Spleen (tissue), 11 donors: Measurements from ENCODE around the gene PRTG. TPM values are rescaled to one million over a fixed set of nuclear protein-coding genes. Genes with fewer than 3 reads are reported as not detected.
A peak's percentile ranks its signal among the peaks of the same experiment; 100 is the strongest.
"Not testable (repeated sequence)": the region's sequence is repeated elsewhere in the genome, so short reads cannot be mapped to it uniquely, and the experiment has no call there.

ENCODE experiments used
- DNase-seq: peaks from one replicate; pipeline ENCODE4 v3.0.0-alpha.2; 2020
- H3K27ac ChIP-seq, 8 donors: fragments of 200-600 bp; sonication (generic) in 7 of 8; 1 replicate in 4 of 8; 2 replicates in 4 of 8; pipeline versions ENCODE4 v1.5.0 to v1.8.0; 2016 to 2021; ENCODE audit warnings: inconsistent platforms in 4 of 8, mild to moderate bottlenecking in 4 of 8, moderate library complexity in 1 of 8
- H3K27me3 ChIP-seq, 7 donors: fragments of 200-600 bp; sonication (generic) in 6 of 7; replicated peaks in 1 of 7; 1 replicate in 4 of 7; 2 replicates in 3 of 7; pipeline versions ENCODE4 v1.5.0 to v1.8.0; 2016 to 2021; ENCODE audit warnings: inconsistent platforms in 3 of 7, mild to moderate bottlenecking in 1 of 7
- H3K36me3 ChIP-seq, 6 donors: fragments of 200-600 bp; sonication (generic) in 5 of 6; 1 replicate in 4 of 6; 2 replicates in 2 of 6; pipeline versions ENCODE4 v1.5.0 to v1.8.0; 2016 to 2021; ENCODE audit warnings: inconsistent platforms in 2 of 6
- H3K4me1 ChIP-seq, 6 donors: fragments of 200-600 bp; sonication (generic) in 5 of 6; 1 replicate in 3 of 6; 2 replicates in 3 of 6; pipeline versions ENCODE4 v1.5.0 to v1.8.0; 2016 to 2021; ENCODE audit warnings: inconsistent platforms in 3 of 6
- H3K4me3 ChIP-seq, 8 donors: fragments of 200-600 bp; sonication (generic) in 7 of 8; 1 replicate in 4 of 8; 2 replicates in 4 of 8; pipeline versions ENCODE4 v1.5.0 to v1.8.0; 2016 to 2021; ENCODE audit warnings: inconsistent platforms in 4 of 8, mild to moderate bottlenecking in 4 of 8, moderate library complexity in 2 of 8
- H3K9me3 ChIP-seq, 8 donors: fragments of 200-600 bp; sonication (generic) in 7 of 8; 1 replicate in 4 of 8; 2 replicates in 4 of 8; pipeline versions ENCODE4 v1.5.0 to v1.8.0; 2016 to 2021; ENCODE audit warnings: inconsistent platforms in 4 of 8
- CTCF ChIP-seq, 11 experiments: fragments of 200-600 bp in 7 of 11; fragments of 450-650 bp in 4 of 11; sonication (generic) in 4 of 11; IDR thresholded peaks in 8 of 11; conservative IDR thresholded peaks in 3 of 11; 1 replicate in 7 of 11; 2 replicates in 4 of 11; pipeline versions ENCODE4 v1.4.0 to v1.8.0; 2016 to 2021; ENCODE audit warnings: antibody characterized with exemption in 11 of 11, inconsistent platforms in 4 of 11, mild to moderate bottlenecking in 1 of 11
- POLR2A ChIP-seq, 3 donors: fragments of 450-650 bp; IDR thresholded peaks; one replicate each; pipeline ENCODE4 v1.5.1; 2017; ENCODE audit warnings: antibody characterized with exemption in 3 of 3, mild to moderate bottlenecking in 1 of 3
- POLR2AphosphoS5 ChIP-seq, 3 donors: sonication (generic); formaldehyde crosslinking; IDR thresholded peaks; one replicate each; pipeline ENCODE4 v1.5.1; 2017; ENCODE audit warnings: antibody characterized with exemption in 3 of 3
- WGBS, 5 donors: extraction: QIAGEN DNeasy Blood & Tissue Kit in 3 of 5; methylation state at CpG; one replicate each; pipeline versions ENCODE4 v1.1.5 to v1.1.7; 2013 to 2018; 5-methylcytosine and 5-hydroxymethylcytosine counted together
- intact Hi-C: fragments of 100-400 bp; cut with DNase I; formaldehyde crosslinking; loops from one replicate; pipeline ENCODE4 v1.15.0; 2023; ENCODE audit warnings: low total_unique reads
- polyA plus RNA-seq, 3 donors: library from polyadenylated mRNA; stranded (reverse); fragments of 200-250 nt; gene quantifications; one replicate each; pipeline ENCODE4 v1.2.1, GENCODE V29; 2013
- total RNA-seq, 7 donors: library from RNA; depleted of rRNA in 3 of 7; stranded (reverse); fragments of >200 nt in 3 of 7; fragmentation: NEBNext Ultra II Directional in 4 of 7; extraction: Animal tissue kit (Norgen Biotek cat#: 25700) in 4 of 7; gene quantifications; one replicate each; pipeline versions ENCODE4 v1.1.0 to v1.2.1, GENCODE V29; 2016 to 2021
- donor health status: healthy with polysubstance abuse.
- donor health status: DM: no; HTN: no; CAD: no; lungs with moderate emphysema.
- donor health status: DM: no; HTN: no; CAD: no.
- donor health status: Bipolar disorder and iron deficiency.
- donor health status: healthy.
- donor health status: DM: no; HTN: no; CAD: no.
- donor health status: DM: yes; HTN: yes; CAD: no.

Gene PRTG
- total and polyA plus RNA-seq, 10 donors, result 0.02 to 1.4 (median 0.49) TPM

GRCh38 chr15:55758580-55758986 is 15.6 kb upstream of the PRTG start:
- H3K4me1 ChIP-seq, result no peaks in the 10 kb centered on the region
- H3K27ac ChIP-seq, result no peak overlapping the region
- H3K27me3 ChIP-seq, result peaks cover 0 to 3% (median 0%) of the 10 kb centered on the region in 7 donors
- no peaks in the 10 kb centered on the region for H3K36me3 ChIP-seq
- DNase-seq, result no peak
- WGBS, 5 donors, result 74 to 88% (median 82%) methylated on average over 13 of the region's 13 CpGs
- H3K4me3 ChIP-seq, result no peak overlapping the region
- no peaks in the 10 kb centered on the region for H3K9me3 ChIP-seq
- intact Hi-C loops, result no loop called here
- no peak for TF ChIP-seq POLR2AphosphoS5 (IDR thresholded peaks at IDR 0.05)

- H3K9me3 ChIP-seq, intact Hi-C loops: not testable (repeated sequence)
- WGBS, 5 donors, result 91 to 98% (median 93%) methylated on average over 5 of the region's 5 CpGs
Measured at GRCh38 chr15:55753433-55753832, 10.5 kb upstream of the PRTG start.

GRCh38 chr15:55750706-55751105 is 7.8 kb upstream of the PRTG start:
- WGBS, 5 donors, result 87 to 96% (median 94%) methylated on average over 2 of the region's 2 CpGs
- intact Hi-C loops, result no loop called here

More at GRCh38 chr15:55753433-55753832, 10.5 kb upstream of the PRTG start:
- DNase-seq, H3K27me3 ChIP-seq, H3K36me3 ChIP-seq, H3K4me1 ChIP-seq, H3K27ac ChIP-seq, H3K4me3 ChIP-seq: not testable (repeated sequence)

GRCh38 chr15:55743729-55744655 is 1.0 kb upstream of the PRTG start:
- Histone ChIP-seq H3K4me3 (peak overlapping the region in 6 of 8 donors; percentile 57 to 84 (median 64)), H3K4me1 (peaks cover 5 to 25% (median 22%) of the 10 kb centered on the region in 6 donors), H3K36me3 (no peaks in the 10 kb centered on the region), H3K27ac (no peak overlapping the region), H3K9me3 (no peaks in the 10 kb centered on the region), H3K27me3 (peaks cover 0 to 69% (median 37%) of the 10 kb centered on the region in 7 donors)
- intact Hi-C loops, result no loop called here
- TF ChIP-seq POLR2A (IDR thresholded peaks at IDR 0.05), result no peak
- no peak for TF ChIP-seq CTCF (IDR thresholded peaks at IDR 0.05 in 8 of 11, conservative IDR thresholded peaks at IDR 0.05 in 3 of 11)
- TF ChIP-seq POLR2AphosphoS5 (IDR thresholded peaks at IDR 0.05), result no peak
- DNase-seq, result no peak
- WGBS, 5 donors, result 70 to 77% (median 73%) methylated on average over 21 of the region's 21 CpGs

More at GRCh38 chr15:55750706-55751105, 7.8 kb upstream of the PRTG start:
- Histone ChIP-seq H3K27ac (no peak overlapping the region), H3K4me3 (no peak overlapping the region), H3K36me3 (no peaks in the 10 kb centered on the region), H3K4me1 (no peaks in the 10 kb centered on the region), H3K27me3 (peaks cover 0 to 5% (median 0%) of the 10 kb centered on the region in 7 donors), H3K9me3 (no peaks in the 10 kb centered on the region)
- DNase-seq, result no peak
- TF ChIP-seq CTCF (IDR thresholded peaks at IDR 0.05 in 8 of 11, conservative IDR thresholded peaks at IDR 0.05 in 3 of 11) (no peak), POLR2A (IDR thresholded peaks at IDR 0.05) (no peak), POLR2AphosphoS5 (IDR thresholded peaks at IDR 0.05) (no peak)

GRCh38 chr15:55742498-55742926 is 440 bp downstream of the PRTG start:
- Histone ChIP-seq H3K4me3 (peak overlapping the region; percentile 35 to 84 (median 62)), H3K27me3 (peaks cover 0 to 75% (median 37%) of the 10 kb centered on the region in 7 donors), H3K36me3 (no peaks in the 10 kb centered on the region), H3K9me3 (no peaks in the 10 kb centered on the region), H3K4me1 (peaks cover 5 to 25% (median 22%) of the 10 kb centered on the region in 6 donors), H3K27ac (peak overlapping the region in 3 of 8 donors; percentile 19 to 43 (median 26))
- no peak for TF ChIP-seq POLR2A (IDR thresholded peaks at IDR 0.05)
- TF ChIP-seq CTCF (IDR thresholded peaks at IDR 0.05 in 8 of 11, conservative IDR thresholded peaks at IDR 0.05 in 3 of 11), result no peak
- no peak for TF ChIP-seq POLR2AphosphoS5 (IDR thresholded peaks at IDR 0.05)
- intact Hi-C loops, result no loop called here
- 0 to 1% (median 1%) methylated on average over 7 to 52 of the region's 52 CpGs for WGBS, 5 donors
- DNase-seq, result no peak
